OCI-LY7 (cell line): Measurements from ENCODE around the gene OLA1.

Experiments
- CTCF ChIP-seq: fragments of 200-600 bp; sonication (generic); conservative IDR thresholded peaks from 2 replicates; pipeline ENCODE4 v1.5.1; 2014; ENCODE audit warnings: mild to moderate bottlenecking, antibody characterized with exemption, low read length, moderate library complexity, mixed read lengths
- EZH2phosphoT487 ChIP-seq: fragments of 200-600 bp; sonication (generic); IDR thresholded peaks from 2 replicates; pipeline ENCODE4 v1.6.1; 2018; ENCODE audit warnings: low read depth, borderline replicate concordance, mild to moderate bottlenecking, mixed run types, antibody characterized with exemption, low read length, moderate library complexity, mixed read lengths

- TF ChIP-seq CTCF (no peak), EZH2phosphoT487 (no peak)
Observed at GRCh38 chr2:174292908-174293307, 44.6 kb upstream of the OLA1 start.
